ENCODE measurements around the gene THOC6. TPM values are rescaled to one million over a fixed set of nuclear protein-coding genes. Genes with fewer than 3 reads are reported as not detected.

THOC6 gene
- total and polyA plus RNA-seq, 9 of the 15 experiments (the other 6 are each of a cell fraction or from before 2014, with no cell fraction given) = 2.5 to 65.4 (median 42.3) TPM

DNA sequence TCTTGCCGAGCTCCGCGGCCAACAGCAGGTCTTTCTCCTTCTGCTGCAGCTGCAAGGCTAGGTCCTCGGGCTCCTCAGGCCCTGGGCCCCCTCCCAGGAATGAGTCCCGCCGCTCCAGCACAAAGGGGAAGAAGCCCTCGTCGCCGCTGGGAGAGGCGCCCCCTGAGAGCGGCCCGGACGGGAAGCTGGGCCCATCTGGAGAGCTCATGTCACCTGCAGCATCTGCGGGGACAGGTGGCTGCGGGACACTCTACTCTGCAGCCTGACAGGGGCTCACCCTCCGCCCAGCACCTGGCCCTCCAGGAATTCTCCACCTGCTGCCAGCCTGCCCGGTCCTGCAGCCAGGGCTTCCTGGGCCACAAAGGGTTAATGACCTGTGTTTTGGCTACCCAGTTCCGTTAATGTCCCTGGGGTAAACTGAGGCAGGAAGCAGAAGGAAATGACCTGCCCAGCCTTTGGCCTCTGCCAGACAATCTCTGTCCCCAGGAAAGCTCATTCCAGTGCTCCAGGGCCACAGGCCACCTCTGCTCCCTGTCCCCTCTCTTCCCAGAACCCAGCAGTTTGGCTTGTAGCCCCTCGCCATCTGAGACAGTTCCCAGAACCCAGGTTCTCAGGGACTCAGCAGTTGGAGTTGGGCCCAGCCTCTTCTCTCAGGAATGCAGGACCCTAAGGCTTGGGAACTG lies 11.6 kb downstream of the THOC6 start:
- TF ChIP-seq TEAD1 (CRISPR knock-in tag; IDR thresholded peaks at IDR 0.05) (0 out of 4 replicates have a peak, but pooled peaks of 1 of the 2 experiments have one; percentile 39), EZH2 (IDR thresholded peaks at IDR 0.05; ENCODE audit: borderline replicate concordance, low read depth, low read length) (peak; percentile 57; the same call in 1 of the 2 replicates), MAFK (IDR thresholded peaks at IDR 0.05; ENCODE audit: low read length) (no peak)
- in situ Hi-C loops (cut with MboI) (no loop called here), intact Hi-C loops (cut with micrococcal nuclease) (no loop called here)
- H3K36me3 ChIP-seq (ENCODE audit: control insufficient read depth, insufficient read depth, low read length) = no peaks in the 10 kb centered on the region
- no TSS peak for BruUV-seq (replicated peaks)
- FAIRE-seq (no peak), DNase-seq (ENCODE audit: extremely low read depth in 1 of 4, low spot score in 3 of 4) (no peak), ATAC-seq (no peak)
- peaks cover 11% of the 10 kb centered on the region for H4K20me1 ChIP-seq (replicated peaks; ENCODE audit: control insufficient read depth, insufficient read depth, low read length)
- no peaks in the 10 kb centered on the region for H3K79me2 ChIP-seq (ENCODE audit: control insufficient read depth, insufficient read depth, low read length)
- ChIA-PET CTCF (ENCODE audit: low intra/inter-chr PET ratio) (no interaction called here), POLR2A (interaction anchor here (0.7 to 1.4 kb wide), 6 partner anchors 10 to 1657 kb away, joined by 3 to 7 read pairs (median 4); partner anchors contain the start of genes HCFC1R1, MMP25 and THOC6)
- peaks cover 57 to 83% of the 10 kb centered on the region in 2 experiments for H3K27me3 ChIP-seq (ENCODE audit: control insufficient read depth in 2 of 2, insufficient read depth in 2 of 2, low read length in 2 of 2)
- no peak overlapping the region for H3K27ac ChIP-seq (ENCODE audit: extremely low read depth, low read depth, low read length)
- H3K9me3 ChIP-seq (replicated peaks; ENCODE audit: control insufficient read depth, insufficient read depth, low read depth, low read length) = no peaks in the 10 kb centered on the region
- no peak overlapping the region for H3K4me3 ChIP-seq
- H3K4me2 ChIP-seq (ENCODE audit: insufficient read depth, low read length) = no peak overlapping the region
- peaks cover 0 to 28% of the 10 kb centered on the region in 2 experiments; a peak in 4 of 5 replicates for H3K4me1 ChIP-seq (replicated peaks in 1 of 2; ENCODE audit: control insufficient read depth in 2 of 2, insufficient read depth in 2 of 2, low read length in 2 of 2)
- 5% methylated on average over 19 of the region's 19 CpGs for WGBS (ENCODE audit: insufficient coverage, low coverage, missing lambda C conversion rate)
- H3K9ac ChIP-seq (ENCODE audit: insufficient read depth in 1 of 2, low read depth in 2 of 2, low read length in 2 of 2) = no peak overlapping the region
- no peaks in the 10 kb centered on the region for H3K9me1 ChIP-seq (ENCODE audit: control insufficient read depth, insufficient read depth, low read length)
- no peak overlapping the region for H2AFZ ChIP-seq (ENCODE audit: low read depth, low read length)

All from K562 (cell line).